ENCODE measurements around the gene HPN.

GRCh38 chr19:34999498-35000337 is 41.8 kb upstream of the HPN start, which contains the start of gene GRAMD1A:
- no peak for TF ChIP-seq CTCF (IDR thresholded peaks at IDR 0.05)
- TF ChIP-seq POLR2A (IDR thresholded peaks at IDR 0.05), result peak; percentile 52 to 88

All from tibial nerve (tissue), 3 donors.